GM12878 (cell line): ENCODE measurements around the gene ROBO1. TPM values are rescaled to one million over a fixed set of nuclear protein-coding genes. Genes with fewer than 3 reads are reported as not detected.

Source experiments
- ATAC-seq: fragments of 200-7000 bp; cut with Tn5 transposase; 3 replicates; pipeline ENCODE4 v1.9.1; 2020; ENCODE audit warnings: mild to moderate bottlenecking, moderate library complexity
- BruUV-seq: library from RNA; stranded (reverse); fragments of 400-500 nt; replicated peaks from 2 replicates; lab custom pipeline; 2021; lab: Mats Ljungman, UMichigan
- CTCF ChIA-PET: fragments of 300-600 bp; sonication (Branson Sonifier 250); formaldehyde crosslinking; extraction: SDS; loops from one replicate; lab custom pipeline; 2021; ENCODE audit warnings: inconsistent platforms; lab: Yijun Ruan, JAX
- POLR2A ChIA-PET: fragments of 350-600 bp; formaldehyde crosslinking; extraction: SDS; loops from one replicate; lab custom pipeline; 2021; ENCODE audit warnings: inconsistent platforms; lab: Charles Lee
- RAD21 ChIA-PET: fragments of 300-600 bp; sonication (Branson Sonifier 250); formaldehyde crosslinking; loops from one replicate; lab custom pipeline; 2023; ENCODE audit warnings: antibody characterized with exemption; ENCODE audit not compliant: unreplicated experiment; lab: Charles Lee
- SMC1A ChIA-PET: fragments of 300-600 bp; sonication (Branson Sonifier 250); formaldehyde crosslinking; loops from one replicate; lab custom pipeline; 2023; ENCODE audit not compliant: unreplicated experiment, uncharacterized antibody; lab: Charles Lee
- DNase-seq: peaks from one replicate; pipeline ENCODE4 v3.0.0-alpha.2; 2011; ENCODE audit warnings: low read depth, low spot score
- FAIRE-seq: peaks from 3 replicates; lab custom pipeline; 2011; peaks lifted over from hg19 to GRCh38; lab: Jason Lieb, UNC
- H2AFZ ChIP-seq: 2 replicates; pipeline ENCODE4 v1.6.0; 2011; ENCODE audit warnings: low read depth, low read length, control low read depth; ENCODE audit not compliant: control insufficient read depth
- H3K27ac ChIP-seq: 2 replicates; pipeline ENCODE4 v1.5.1; 2011; ENCODE audit warnings: control low read depth; ENCODE audit not compliant: control insufficient read depth, insufficient read depth
- H3K27me3 ChIP-seq, 2 experiments: replicated peaks in 1 of 2; 2 replicates each; pipeline versions ENCODE4 v1.6.0 to v1.6.1; 2011; ENCODE audit warnings: low read length in 1 of 2; ENCODE audit not compliant: control insufficient read depth in 2 of 2, insufficient read depth in 2 of 2
- H3K36me3 ChIP-seq, 2 experiments: 2 replicates each; pipeline ENCODE4 v1.5.1; 2011; ENCODE audit warnings: low read length in 1 of 2; ENCODE audit not compliant: control insufficient read depth in 2 of 2, insufficient read depth in 2 of 2
- H3K4me1 ChIP-seq: 2 replicates; pipeline ENCODE4 v1.6.1; 2011; ENCODE audit warnings: mild to moderate bottlenecking, low read length, moderate library complexity, mixed read lengths; ENCODE audit not compliant: control insufficient read depth, insufficient read depth
- H3K4me2 ChIP-seq: 2 replicates; pipeline ENCODE4 v1.6.0; 2011; ENCODE audit warnings: control low read depth; ENCODE audit not compliant: control insufficient read depth, insufficient read depth
- H3K4me3 ChIP-seq: fragments of 200-600 bp; sonication (generic); 2 replicates; pipeline ENCODE4 v1.5.1; 2016
- H3K79me2 ChIP-seq: 2 replicates; pipeline ENCODE4 v1.6.0; 2011; ENCODE audit warnings: low read length; ENCODE audit not compliant: control insufficient read depth, insufficient read depth
- H3K9ac ChIP-seq: 2 replicates; pipeline ENCODE4 v1.8.0; 2011; ENCODE audit warnings: low read length, control low read depth, mixed read lengths; ENCODE audit not compliant: control insufficient read depth, insufficient read depth
- H3K9me3 ChIP-seq: replicated peaks from 3 replicates; pipeline ENCODE4 v1.5.1; 2011; ENCODE audit warnings: mild to moderate bottlenecking, low read length; ENCODE audit not compliant: control insufficient read depth, insufficient read depth
- H4K20me1 ChIP-seq: 2 replicates; pipeline ENCODE4 v1.6.0; 2011; ENCODE audit not compliant: control insufficient read depth, insufficient read depth
- ASH2L ChIP-seq: fragments of 300-600, 200-600 bp; sonication (generic); IDR thresholded peaks from 2 replicates; pipeline ENCODE4 v1.6.1; 2017; ENCODE audit warnings: low read depth, mild to moderate bottlenecking, borderline replicate concordance
- BCL11A ChIP-seq: IDR thresholded peaks from 2 replicates; pipeline ENCODE4 v1.6.1; 2011; ENCODE audit warnings: low read depth, low read length
- CEBPB ChIP-seq, 2 experiments: fragments of 150-350 bp in 1 of 2; IDR thresholded peaks; 2 replicates each; pipeline ENCODE4 v1.6.1; 2012 to 2014; ENCODE audit warnings: low read depth in 2 of 2, low read length in 2 of 2, borderline replicate concordance in 1 of 2, inconsistent platforms in 1 of 2
- CREB1 ChIP-seq: IDR thresholded peaks from 2 replicates; pipeline ENCODE4 v1.6.1; 2012; ENCODE audit warnings: low read depth, mild to moderate bottlenecking, inconsistent platforms
- E2F8 ChIP-seq: fragments of 450-650 bp; IDR thresholded peaks from 2 replicates; pipeline ENCODE4 v1.6.1; 2018; ENCODE audit warnings: mild to moderate bottlenecking, low read depth, moderate library complexity; ENCODE audit not compliant: partially characterized antibody
- FOS ChIP-seq: IDR thresholded peaks from 3 replicates; pipeline ENCODE4 v1.6.1; 2011; ENCODE audit warnings: borderline replicate concordance; ENCODE audit not compliant: insufficient read length; ENCODE audit errors: extremely low read depth
- MYB ChIP-seq: fragments of 150-350 bp; IDR thresholded peaks from 2 replicates; pipeline ENCODE4 v1.6.1; 2014; ENCODE audit warnings: mild to moderate bottlenecking, low read depth, low read length, borderline replicate concordance
- TCF3 ChIP-seq: IDR thresholded peaks from 2 replicates; pipeline ENCODE4 v1.6.1; 2012; ENCODE audit warnings: low read depth, mild to moderate bottlenecking, low read length, borderline replicate concordance; ENCODE audit not compliant: insufficient read depth
- ZNF217 ChIP-seq: fragments of 450-650 bp; IDR thresholded peaks from 2 replicates; pipeline ENCODE4 v1.6.1; 2017; ENCODE audit warnings: antibody characterized with exemption, mild to moderate bottlenecking
- in situ Hi-C: fragments of 300-500 bp; cut with MboI; formaldehyde crosslinking; loops from 9 replicates; pipeline ENCODE4 v1.14.3; 2018; ENCODE audit warnings: mixed read lengths
- intact Hi-C: fragments of 100-400 bp; cut with micrococcal nuclease; formaldehyde crosslinking; loops from one replicate; pipeline ENCODE4 v1.14.2; 2022; ENCODE audit not compliant: unreplicated experiment
- polyA plus RNA-seq, 11 experiments: library from polyadenylated mRNA; depleted of rRNA in 4 of 11; unstranded in 6 of 11; stranded (reverse) in 5 of 11; fragments of >200 nt; fragmentation: Nextera tagmentation in 4 of 11; fragmentation: Illumina TruSeq in 1 of 11; extraction: Ambion mirVana in 4 of 11; extraction: Trizol in 1 of 11; gene quantifications; 1 replicate in 1 of 11; 2 replicates in 10 of 11; pipeline versions ENCODE4 v1.2.1 to v1.2.3, GENCODE V29; 2011 to 2016; ENCODE audit warnings: inconsistent platforms in 2 of 11, missing spikeins in 2 of 11, low read depth in 1 of 11
- total RNA-seq, 4 experiments: library from RNA; depleted of rRNA in 3 of 4; stranded (reverse); fragments of >200 nt in 3 of 4; fragmentation: Illumina TruSeq in 1 of 4; extraction: Trizol in 1 of 4; gene quantifications; 2 replicates each; pipeline versions ENCODE4 v1.2.1 to v1.2.3, GENCODE V29; 2013 to 2021
- TF ChIP-seq, protein P1 (sequence below): fragments of 450-650 bp; conservative IDR thresholded peaks from 2 replicates; pipeline ENCODE4 v1.6.1; 2017; ENCODE audit warnings: mild to moderate bottlenecking, moderate library complexity
- TF ChIP-seq, protein P2 (sequence below): fragments of 150-350 bp; IDR thresholded peaks from 2 replicates; pipeline ENCODE4 v1.6.1; 2014; ENCODE audit warnings: mild to moderate bottlenecking, low read depth, low read length

ROBO1 gene
- total and polyA plus RNA-seq, 10 of the 15 experiments (the other 5 are each of a cell fraction or from before 2014, with no cell fraction given) = 0.29 to 46.5 (median 1.2) TPM

DNA sequence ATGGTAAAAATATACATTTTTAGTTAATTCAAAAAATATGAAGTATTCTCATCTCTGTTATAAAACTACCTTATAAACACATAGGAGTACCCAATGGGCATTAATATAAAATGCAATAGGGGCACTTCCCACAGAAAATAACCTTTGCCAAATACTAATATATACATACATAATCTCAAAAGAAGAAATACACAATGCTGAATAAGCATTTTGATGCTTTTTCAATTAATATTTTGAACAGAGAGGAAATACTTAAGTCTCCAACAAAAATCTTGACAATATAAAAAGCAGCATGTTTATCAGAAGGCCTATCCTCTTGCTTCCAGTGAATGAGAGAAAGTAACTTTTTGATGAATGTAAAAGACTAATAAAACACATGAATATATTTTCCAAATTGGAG lies 110.7 kb downstream of the ROBO1 start:
- SMC1A ChIA-PET = interaction anchor here (0.8 kb wide), 1 partner anchor 12 kb away, joined by 3 read pairs; no protein-coding TSS in a partner anchor

More for the DNA sequence above, 110.7 kb downstream of the ROBO1 start:
- Histone ChIP-seq H2AFZ (no peak overlapping the region), H4K20me1 (no peaks in the 10 kb centered on the region), H3K27ac (no peak overlapping the region), H3K9ac (no peak overlapping the region), H3K27me3 (no peaks in the 10 kb centered on the region), H3K36me3 (no peaks in the 10 kb centered on the region), H3K4me1 (no peaks in the 10 kb centered on the region), H3K79me2 (no peaks in the 10 kb centered on the region), H3K4me3 (no peak overlapping the region), H3K9me3 (no peaks in the 10 kb centered on the region), H3K4me2 (no peak overlapping the region)
- CTCF ChIA-PET = no interaction called here
- FAIRE-seq = no peak
- no peak for ATAC-seq
- intact Hi-C loops = no loop called here
- no peak for DNase-seq
- BruUV-seq = no TSS peak
- RAD21 ChIA-PET = no interaction called here
- no peak for TF ChIP-seq FOS
- no peak for TF ChIP-seq MYB
- no peak for TF ChIP-seq BCL11A
- TF ChIP-seq, protein P1, sequence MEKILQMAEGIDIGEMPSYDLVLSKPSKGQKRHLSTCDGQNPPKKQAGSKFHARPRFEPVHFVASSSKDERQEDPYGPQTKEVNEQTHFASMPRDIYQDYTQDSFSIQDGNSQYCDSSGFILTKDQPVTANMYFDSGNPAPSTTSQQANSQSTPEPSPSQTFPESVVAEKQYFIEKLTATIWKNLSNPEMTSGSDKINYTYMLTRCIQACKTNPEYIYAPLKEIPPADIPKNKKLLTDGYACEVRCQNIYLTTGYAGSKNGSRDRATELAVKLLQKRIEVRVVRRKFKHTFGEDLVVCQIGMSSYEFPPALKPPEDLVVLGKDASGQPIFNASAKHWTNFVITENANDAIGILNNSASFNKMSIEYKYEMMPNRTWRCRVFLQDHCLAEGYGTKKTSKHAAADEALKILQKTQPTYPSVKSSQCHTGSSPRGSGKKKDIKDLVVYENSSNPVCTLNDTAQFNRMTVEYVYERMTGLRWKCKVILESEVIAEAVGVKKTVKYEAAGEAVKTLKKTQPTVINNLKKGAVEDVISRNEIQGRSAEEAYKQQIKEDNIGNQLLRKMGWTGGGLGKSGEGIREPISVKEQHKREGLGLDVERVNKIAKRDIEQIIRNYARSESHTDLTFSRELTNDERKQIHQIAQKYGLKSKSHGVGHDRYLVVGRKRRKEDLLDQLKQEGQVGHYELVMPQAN = no peak
- TF ChIP-seq, protein P2, sequence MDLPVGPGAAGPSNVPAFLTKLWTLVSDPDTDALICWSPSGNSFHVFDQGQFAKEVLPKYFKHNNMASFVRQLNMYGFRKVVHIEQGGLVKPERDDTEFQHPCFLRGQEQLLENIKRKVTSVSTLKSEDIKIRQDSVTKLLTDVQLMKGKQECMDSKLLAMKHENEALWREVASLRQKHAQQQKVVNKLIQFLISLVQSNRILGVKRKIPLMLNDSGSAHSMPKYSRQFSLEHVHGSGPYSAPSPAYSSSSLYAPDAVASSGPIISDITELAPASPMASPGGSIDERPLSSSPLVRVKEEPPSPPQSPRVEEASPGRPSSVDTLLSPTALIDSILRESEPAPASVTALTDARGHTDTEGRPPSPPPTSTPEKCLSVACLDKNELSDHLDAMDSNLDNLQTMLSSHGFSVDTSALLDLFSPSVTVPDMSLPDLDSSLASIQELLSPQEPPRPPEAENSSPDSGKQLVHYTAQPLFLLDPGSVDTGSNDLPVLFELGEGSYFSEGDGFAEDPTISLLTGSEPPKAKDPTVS = no peak
- TF ChIP-seq CEBPB (IDR thresholded peaks at IDR 0.05; ENCODE audit: borderline replicate concordance in 1 of 2, low read depth in 2 of 2, low read length in 2 of 2) = no peak
- TF ChIP-seq TCF3 = no peak
- TF ChIP-seq CREB1 = no peak
- TF ChIP-seq ZNF217 = no peak
- TF ChIP-seq ASH2L = no peak
- TF ChIP-seq E2F8 = no peak
- POLR2A ChIA-PET = no interaction called here
- in situ Hi-C loops = no loop called here
